ENCODE data around the gene ASXL3.

Gene ASXL3

DNA sequence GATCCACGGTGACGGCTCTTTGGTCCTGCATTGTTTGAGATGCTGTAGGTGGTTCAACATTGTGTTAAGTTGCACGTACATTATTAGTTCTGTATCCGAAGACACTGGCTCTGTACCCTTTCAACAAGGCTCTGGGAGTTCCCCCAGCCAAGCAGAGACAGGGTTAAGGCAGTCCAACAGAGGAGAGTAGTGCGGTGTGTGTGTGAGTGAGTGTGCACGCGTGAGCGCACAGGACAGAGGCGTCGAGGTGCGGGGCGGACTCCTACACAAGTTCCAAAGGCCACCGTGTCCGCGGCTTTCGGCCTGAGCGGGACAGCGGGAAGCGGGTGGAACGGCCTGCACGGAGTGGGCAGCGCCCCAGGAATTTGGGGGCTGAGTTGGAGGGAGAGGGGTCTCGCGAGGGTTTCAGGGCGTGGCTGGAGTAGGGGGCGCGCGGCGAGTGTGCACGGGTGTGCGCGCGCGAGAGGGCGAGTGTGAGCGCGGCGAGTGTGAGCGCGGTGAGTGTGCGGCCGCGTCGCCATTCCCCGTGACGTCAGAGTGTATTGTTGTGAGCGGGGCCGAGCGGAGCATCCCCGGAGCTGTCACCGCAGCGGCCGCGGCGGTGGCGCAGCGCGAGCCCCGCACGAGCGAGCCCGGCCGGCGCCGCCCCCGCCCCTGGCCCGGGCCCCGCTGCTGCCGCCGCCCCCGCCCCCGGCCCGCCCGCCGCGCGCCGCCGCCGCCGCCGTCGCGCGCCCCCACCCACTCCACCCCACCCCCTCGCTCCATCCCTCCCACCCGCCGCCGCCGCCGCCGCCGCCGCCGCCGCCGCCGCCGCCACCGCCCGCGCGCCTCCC is at the start of gene ASXL3:
ASXL3 (plus strand) TSS at position 535 of the 833 bp plus-strand sequence. CDS start 413 bp downstream, outside the sequence.
- peak; percentile 23 for DNase-seq (ENCODE audit: low spot score)

DNA sequence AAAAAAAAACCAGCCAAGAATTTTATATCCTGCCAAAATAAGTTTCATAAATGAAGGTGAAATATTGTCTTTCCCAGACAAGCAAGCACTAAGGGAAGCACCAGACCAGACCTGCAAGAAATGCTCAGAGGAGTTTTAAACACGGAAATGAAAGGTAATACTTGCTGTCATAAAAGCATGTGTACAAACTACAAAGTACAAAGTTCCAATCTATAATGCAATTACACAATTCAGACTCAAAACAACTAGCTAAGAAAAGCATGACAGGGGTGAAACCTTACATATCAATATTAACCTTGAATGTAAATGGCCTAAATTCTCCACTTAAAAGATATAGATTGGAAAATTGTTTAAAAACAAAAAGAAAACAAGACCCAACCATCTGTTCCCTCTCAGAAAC is 45.0 kb upstream of the ASXL3 start:
- DNase-seq (ENCODE audit: low spot score), result no peak

DNA sequence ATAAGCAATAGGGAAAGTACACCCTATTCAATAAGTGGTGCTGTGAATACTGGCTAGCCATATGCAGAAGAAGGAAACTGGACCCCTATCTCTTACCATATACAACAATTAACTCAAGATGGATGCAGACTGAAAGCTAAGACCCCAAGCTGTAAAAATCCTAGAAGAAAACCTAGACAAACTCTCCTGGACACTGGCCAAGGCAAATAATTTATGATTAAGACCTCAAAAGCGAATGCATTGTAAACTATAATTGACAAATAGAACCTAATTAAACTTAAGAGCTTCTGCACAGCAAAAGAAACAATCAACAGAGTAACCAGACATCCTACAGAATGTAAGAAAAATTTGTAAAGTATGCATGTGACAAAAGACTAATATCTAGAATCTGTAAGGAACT is 41.1 kb upstream of the ASXL3 start:
- DNase-seq (ENCODE audit: low spot score), result no peak

DNA sequence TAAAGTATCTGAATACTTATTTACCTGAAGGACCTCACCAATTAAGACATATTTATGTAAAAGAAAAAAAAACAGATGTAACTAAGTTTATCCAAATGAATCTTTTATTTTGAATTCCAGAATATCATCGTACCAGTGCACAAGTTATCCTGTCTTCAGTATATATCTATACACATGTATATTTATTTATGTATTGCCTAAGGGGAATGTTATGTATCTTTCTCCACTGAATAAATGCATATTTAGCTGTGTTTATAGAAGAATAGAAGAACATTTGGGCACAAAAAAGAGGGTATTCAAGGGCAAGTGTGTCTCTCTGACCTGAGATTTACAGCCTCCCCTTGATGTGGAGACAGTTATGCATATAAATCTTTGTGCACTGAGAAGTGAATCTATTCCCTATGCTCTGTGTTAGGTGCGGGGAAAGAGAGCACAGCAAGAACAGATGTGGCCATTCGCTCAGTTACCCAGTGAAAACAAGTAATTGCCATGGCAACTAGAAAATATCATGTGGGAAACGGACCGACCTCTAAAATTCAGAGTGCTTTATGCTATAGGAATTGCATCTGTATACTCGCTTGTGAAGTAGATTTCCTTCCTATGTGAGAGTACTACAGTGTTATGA is 39.5 kb upstream of the ASXL3 start:
- no peak for DNase-seq (ENCODE audit: low spot score)

DNA sequence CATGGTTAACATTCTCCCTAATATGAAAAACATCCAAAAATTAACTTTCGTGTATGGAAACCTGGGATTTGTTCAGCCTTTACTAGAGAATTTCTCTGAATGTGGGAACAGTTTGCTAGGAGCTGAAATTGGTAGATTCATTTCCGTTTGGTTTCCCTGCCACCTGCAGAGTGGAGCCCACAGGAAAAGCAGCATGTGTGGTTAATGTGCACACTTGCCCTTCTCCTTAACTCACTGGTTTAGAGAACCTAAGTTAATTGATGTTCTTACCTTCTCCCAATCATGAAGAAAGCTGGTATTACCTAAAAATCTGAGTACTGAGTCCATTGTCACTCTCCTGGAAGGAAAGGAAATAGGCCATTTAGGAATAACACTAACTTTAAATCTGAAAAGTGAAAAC is 37.6 kb upstream of the ASXL3 start:
- no peak for DNase-seq (ENCODE audit: low spot score)

DNA sequence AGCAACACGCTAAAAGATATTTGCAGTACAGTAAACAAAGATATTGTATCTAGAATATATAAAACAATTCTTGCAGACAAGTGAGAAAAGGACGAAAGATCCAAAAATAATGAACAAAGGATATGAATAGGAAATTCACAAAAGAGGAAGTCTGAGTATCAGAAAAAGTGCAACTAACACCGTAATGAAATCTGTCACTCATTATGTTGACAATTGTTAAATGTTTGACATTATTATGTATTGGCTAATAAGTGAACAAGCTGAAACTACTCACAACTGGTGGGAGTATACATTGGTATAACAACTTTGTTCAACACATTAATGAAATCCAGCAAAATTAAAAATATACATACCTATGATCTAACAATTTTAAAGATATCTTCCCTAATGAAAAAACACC is 36.7 kb upstream of the ASXL3 start:
- no peak for DNase-seq (ENCODE audit: low spot score)

DNA sequence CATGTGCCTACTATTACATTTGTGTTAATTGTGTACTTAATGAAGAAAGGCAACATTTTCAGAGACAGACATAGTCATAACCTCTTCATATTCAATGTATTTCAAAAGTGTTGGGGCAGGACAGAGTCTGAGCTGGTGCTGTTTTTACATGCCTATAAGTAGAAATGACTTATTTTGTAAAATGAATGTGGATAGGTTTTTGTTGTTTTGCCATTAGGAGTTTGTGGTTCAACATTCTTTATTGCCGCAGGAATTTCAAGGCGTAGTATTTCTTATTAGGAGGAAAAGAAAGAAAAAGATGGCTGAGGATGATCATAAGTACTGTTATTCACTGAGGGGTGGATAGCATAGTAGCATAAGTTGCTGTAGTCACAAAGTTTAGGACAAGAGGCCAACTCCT is 21.2 kb upstream of the ASXL3 start:
- no peak for DNase-seq (ENCODE audit: low spot score)

DNA sequence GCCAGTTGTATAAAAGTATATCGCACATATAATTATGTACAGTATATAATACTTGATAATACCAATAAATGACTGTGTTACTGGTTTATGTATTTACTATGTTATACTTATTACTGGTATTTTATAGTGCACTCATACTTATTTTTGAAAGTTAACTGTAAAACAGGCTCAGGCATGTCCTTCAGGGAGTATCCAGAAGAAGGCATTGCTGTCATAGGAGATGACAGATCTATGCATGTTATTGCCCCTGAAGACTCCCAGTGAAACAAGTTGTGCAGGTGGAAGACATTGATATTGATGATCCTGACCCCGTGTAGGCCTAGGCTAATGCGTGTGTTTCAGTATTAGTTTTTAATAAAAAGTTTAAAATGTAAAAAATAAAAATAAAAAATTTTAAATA is 20.3 kb upstream of the ASXL3 start:
- DNase-seq (ENCODE audit: low spot score), result no peak

DNA sequence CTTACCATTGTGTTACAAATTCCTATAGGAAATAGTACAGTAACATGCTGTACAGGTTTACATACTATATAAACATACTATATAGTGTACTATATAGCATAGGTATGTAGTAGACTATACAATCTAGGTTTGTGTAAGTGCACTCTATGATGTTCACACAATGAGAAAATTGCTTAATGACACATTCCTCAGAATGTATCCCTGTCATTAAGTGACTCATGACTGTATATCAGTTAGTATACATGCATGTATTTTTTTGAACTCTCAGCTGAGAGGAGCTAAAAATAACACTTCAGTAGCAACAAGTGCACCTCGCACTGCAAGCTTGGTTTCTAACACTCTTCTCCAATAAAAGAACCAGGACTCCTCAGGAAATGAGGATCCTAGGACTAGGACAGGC is 19.5 kb upstream of the ASXL3 start:
- DNase-seq (ENCODE audit: low spot score), result peak; percentile 8

DNA sequence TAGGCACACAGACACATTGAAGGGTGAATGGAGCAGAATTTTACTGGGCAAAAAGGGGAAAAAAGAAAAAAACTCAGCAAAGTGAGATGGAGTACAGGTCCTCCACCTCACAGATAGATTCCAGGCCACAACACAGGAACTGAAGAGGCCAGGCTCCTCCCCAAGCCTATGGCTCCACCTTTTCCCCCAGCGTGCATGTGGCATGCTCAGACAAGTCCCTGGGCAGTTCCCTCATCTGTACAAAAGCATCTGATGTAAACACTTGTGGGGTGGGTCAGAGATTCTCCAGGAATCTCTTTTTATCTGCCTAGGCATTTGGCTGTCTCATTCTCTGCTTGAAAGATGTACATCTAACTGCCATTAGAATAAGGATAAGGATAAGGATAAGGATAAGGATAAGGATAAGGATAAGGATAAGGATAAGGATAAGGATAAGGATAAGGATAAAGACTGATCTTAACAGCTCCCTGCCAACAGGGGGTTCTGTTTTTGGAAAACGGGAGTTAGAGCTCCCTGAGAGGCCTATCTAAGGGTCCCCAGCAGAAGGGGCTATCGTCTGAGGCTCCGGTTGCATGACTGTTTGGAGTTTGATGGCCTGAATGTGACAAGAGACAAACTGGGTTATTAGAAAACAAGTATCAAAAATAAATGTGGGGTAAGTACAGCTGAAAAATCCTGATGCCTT is 17.2 kb upstream of the ASXL3 start:
- DNase-seq (ENCODE audit: low spot score), result peak; percentile 34

DNA sequence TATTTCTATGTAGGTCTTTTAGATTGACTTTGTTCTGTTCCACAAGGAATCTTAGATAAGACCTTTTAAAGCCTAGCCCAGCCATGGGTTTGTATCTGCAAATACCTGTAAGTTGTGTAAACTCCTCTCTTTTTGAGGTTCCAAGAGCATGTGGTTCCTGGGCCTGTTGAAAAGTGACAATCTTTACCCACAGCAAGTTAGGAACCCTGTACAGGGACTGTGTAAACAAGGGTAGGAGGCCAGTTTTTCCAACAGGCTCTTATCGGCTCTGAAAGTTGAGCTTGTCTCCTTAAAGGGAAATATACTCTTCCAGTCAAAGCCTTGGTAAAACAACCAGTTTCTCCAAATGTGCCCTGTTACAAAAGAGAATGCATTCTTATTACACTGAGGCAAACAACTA is 15.3 kb upstream of the ASXL3 start:
- DNase-seq (ENCODE audit: low spot score), result no peak

DNA sequence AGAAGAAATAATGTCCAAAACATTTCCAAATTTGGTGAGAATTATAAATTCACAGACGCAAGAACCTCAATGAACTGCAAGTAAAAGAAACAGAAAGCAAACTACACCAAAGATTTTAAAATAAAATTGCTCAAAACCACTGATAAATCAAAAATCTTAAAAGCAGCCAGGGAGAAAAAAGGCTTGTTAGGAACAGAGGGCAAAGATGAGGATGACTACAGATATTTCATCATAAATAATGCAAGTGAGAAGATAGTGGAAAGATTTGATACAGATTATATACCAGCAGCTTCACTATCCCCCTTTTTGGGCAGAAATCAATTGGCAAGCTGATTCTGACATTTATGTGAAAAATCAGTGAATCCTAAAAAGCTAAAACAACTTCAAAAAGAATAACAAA is 10.3 kb upstream of the ASXL3 start:
- DNase-seq (ENCODE audit: low spot score), result no peak

DNA sequence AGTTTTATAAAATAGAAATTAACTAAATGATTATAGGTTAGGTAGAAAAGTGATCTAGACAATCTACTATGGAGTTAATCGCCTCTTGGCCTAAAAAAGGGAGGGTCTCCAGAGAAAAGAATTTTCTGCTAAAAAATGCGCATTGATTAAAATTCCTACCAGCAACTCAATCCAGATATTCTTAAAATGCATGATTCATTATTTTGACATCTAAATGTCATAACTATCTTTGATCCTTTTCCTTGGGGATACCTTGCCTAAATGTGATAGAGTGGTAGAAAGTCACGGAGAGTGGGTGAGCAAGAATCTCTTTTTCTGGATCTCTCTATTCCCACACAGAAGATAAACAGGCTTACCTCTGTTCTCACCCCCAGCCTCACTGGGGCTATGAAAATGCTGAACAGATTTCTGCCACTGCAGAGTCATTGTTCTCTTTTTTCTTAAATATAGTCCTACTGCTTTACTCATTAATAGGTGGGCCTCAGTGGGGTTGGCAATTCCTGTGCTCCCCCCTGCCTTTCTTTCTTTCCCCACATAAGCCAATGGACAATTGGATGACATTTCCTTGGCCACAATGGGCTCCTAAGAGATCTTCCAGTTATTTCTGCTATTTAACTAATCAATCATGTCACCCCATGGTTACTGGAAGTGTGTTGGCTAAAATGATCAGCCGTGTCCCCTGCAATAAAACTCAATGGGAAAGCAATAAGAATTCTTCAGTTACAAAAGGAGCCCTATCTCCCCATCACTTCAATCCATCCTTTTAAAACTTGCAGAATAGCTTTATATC is 5.8 kb upstream of the ASXL3 start:
- DNase-seq (ENCODE audit: low spot score), result no peak

DNA sequence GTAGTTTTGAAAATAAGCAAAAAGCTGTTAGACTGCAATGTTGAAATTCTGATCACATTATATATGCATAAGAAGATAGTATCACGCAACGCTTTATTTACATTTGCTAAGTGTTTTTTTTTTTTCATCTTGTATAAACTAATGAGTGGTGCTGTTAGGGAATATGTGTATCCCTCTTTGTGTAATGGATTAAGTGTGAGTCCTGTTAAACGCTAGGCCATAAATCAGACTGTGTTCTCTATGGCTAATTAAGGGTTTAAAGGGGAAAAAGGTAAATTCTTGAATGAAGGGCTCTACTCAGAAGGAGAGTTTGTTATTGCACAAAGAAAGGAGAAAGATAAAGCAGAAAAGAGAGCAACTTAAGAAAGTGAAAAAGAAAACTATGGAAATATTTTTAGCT is 4.8 kb upstream of the ASXL3 start:
- no peak for DNase-seq (ENCODE audit: low spot score)

DNA sequence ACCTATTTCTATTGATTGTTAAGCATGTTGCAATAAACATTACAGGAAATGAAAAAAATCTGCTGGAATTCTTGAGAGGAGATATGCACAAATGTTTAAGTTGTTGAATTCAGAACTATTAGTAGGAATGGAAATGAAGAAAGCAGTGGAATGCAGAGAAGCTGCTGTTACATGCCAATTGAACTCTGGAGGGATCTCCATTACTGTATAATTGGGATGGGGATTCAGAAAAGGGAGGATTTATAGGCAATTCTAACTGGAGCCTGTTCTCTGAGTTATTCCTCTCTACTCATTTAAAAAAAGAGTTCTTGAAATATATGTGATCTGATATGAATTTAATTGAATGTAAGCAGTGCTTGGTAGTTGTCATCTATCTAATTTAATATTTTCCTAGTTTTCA is 2.6 kb upstream of the ASXL3 start:
- no peak for DNase-seq (ENCODE audit: low spot score)

DNA sequence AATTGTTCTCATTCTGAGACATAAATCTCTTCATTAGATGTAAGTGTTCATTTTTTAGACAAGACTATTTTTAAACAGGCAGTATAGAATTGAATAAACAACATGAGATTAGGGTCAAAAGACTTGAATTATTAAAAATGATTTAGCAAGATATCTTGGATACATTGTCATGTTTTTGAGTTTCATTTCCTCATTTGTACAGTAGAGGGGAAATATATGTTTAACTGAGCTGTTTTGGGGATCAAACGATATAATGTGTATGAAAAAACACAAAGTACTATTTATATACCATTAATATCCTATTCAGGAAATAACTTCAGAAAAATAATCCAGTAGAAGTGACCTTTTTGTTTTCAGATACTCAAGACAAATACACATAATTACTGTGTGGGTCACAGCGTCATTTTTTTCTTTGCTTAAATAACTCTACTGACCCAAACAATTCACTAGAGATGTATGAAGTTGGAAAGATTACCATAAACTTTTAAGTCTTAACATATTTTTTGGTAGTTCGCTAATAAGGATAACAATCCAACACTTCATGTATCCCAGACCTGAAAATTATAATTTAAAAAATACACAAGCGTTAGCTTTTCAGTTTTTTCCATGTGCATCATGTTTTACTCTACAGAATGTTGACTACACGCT is 896 bp upstream of the ASXL3 start:
- no peak for DNase-seq (ENCODE audit: low spot score)

DNA sequence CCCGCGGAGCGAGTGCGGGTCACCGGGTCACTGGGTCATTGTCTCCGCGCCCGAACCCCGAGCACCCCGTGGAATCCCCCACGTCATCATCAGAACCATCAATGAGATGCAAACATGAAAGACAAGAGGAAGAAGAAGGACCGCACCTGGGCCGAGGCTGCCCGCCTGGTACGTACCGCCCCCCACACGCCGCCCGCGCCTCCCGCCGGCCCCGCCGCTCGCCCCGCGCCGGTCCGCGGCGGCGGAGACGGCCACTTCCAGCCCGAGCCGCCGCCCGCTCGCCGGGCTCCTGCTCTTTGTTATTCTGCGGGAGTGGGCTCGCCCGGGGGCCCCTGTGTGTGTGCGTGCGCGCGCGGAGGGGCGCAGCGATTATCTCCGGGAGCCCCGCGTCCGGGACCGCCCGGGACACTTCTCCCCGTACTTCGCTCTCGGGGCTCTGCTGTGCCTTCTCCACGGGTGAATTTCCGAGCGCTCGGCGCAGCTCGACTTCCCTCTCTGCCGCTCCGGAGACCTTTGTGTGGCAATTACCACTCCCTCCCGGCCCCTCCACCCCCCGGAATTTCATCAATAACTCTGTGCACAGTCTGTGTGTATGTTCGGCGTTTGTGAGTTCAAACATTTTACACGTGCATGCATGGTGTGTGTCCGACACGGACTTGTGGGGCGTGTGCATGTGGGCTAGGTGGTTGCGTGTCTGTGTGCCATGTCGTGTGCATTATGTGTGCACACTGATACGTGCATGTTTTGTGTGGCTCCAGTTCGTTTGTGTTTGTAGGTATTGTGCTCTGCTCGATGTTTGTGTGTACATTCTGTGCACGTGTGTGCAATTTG is 714 bp downstream of the ASXL3 start:
- DNase-seq (ENCODE audit: low spot score), result peak; percentile 18

DNA sequence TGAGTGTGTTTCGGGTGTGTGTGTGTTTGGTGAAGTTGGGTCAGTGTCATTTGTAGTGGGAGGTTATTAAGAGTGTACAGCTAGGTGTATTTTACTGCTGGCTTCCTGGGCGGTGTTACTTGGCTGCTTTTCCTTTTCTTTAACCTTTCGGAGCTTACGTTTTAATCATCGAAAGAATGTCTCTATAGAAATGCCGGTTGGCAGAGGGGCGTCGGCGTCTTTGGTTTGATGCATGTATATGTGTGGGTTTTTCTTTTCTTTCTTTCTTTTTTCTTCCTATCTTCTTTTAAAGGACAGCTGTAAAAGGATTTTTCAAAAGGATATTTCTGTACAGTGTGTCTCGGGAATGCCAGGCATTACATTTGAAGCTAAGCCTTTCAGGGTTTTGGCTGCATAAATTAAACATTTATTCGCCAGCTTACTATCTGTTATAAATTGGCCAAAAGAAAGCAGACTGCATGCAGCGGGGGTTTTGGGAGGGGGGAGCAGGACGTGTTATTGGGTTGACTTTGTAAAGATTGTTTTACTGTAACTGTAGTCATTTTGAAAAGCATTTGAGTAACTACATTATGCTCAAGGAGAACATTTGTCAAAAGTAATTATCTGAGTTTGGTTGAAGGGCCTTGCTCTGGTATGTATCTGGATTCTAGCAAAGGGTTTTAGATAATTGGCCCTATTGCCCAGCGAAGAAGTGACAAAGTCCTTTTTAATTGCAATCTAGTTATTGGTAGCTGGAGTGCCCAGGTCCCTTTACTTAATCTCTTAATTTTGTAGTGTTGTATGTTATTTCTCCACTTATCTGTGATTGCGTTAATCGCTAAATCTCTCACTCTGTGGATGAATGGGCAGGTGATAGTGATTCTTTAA is 1.6 kb downstream of the ASXL3 start:
- peak; percentile 13 for DNase-seq (ENCODE audit: low spot score)

DNA sequence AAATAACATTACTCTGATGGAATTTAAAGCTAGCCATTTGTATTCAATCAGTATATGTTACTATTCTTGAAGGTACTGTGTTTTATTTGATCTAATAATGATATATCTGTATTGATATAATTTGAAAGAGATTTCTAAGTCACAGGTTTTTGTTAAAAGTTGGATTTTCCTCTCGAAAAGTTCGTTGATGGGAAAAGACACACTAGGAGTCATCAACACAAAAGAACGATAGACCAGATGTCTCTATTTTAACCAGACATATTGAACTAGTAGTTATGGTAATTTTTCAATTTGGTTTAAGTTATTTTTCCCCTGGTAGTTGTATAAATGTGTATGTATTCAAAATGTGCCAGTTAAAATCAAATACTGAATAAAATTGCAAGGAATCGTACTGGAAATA is 2.5 kb downstream of the ASXL3 start:
- DNase-seq (ENCODE audit: low spot score), result no peak

DNA sequence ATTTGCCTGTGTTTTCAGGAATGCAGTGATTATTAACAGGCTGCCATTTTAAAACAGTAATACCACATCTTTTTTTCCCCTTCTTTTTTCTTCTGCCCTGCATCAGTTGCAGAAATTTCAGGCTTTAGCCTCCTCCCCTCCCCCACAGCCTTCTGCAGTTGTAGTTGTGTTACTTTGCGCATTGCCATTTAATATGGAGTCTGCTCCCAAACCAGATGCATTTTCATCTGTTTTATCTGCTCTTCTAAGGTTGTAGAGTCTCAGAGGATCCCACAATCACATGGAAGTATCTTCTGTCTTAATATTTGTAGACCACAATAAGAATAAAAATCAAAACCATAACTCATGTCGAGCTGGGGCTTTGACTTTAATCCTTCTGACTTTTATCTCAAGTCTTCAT is 3.8 kb downstream of the ASXL3 start:
- no peak for DNase-seq (ENCODE audit: low spot score)

All from kidney tubule cell (primary cell).